IPS-18a (cell line): ENCODE results near the gene NMNAT2.

Experiments used
- H3K27ac ChIP-seq: one replicate; pipeline ENCODE4 v1.5.1; 2013; ENCODE audit warnings: low read length
- H3K27me3 ChIP-seq: one replicate; pipeline ENCODE4 v1.6.1; 2013; ENCODE audit warnings: mild to moderate bottlenecking, low read length; ENCODE audit not compliant: control insufficient read depth, insufficient read depth
- H3K36me3 ChIP-seq: one replicate; pipeline ENCODE4 v1.6.1; 2013; ENCODE audit warnings: low read depth, low read length; ENCODE audit not compliant: control insufficient read depth
- H3K4me1 ChIP-seq: one replicate; pipeline ENCODE4 v1.6.1; 2013; ENCODE audit warnings: low read depth, low read length; ENCODE audit not compliant: control insufficient read depth
- H3K4me3 ChIP-seq: one replicate; pipeline ENCODE4 v1.5.1; 2013; ENCODE audit warnings: low read length
- H3K9ac ChIP-seq: one replicate; pipeline ENCODE4 v1.6.1; 2013; ENCODE audit warnings: mild to moderate bottlenecking, low read length, moderate library complexity
- H3K9me3 ChIP-seq: one replicate; pipeline ENCODE4 v1.6.1; 2013; ENCODE audit warnings: low read depth, low read length; ENCODE audit not compliant: control insufficient read depth

NMNAT2 gene

DNA sequence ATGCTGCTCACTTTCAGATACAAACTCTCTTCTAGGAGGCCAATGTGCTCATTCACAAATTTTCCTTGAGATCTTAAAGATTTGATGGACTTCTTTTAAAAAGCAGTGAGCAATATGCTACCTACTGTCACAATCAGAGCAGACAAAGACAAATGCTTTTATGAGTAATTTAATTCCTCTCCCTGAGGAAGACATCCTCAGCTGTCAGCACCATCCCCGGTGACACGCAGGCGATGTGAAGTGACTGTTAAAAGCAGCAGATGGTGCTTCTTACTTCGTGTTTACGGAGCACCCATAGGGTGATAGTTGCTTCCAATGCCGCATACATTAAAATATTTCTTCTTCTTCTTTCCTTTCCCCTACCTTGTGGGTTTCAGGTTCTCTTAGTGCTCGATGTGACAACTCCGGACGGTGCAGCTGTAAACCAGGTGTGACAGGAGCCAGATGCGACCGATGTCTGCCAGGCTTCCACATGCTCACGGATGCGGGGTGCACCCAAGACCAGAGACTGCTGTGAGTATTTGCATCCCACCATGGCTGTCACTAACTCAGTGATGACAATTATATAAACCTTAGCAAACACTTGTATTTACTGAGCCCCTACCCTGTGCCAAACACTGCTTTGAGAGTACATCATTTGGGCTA, 203.0 kb downstream of the NMNAT2 start:
- H3K36me3 ChIP-seq: no peaks in the 10 kb centered on the region
- no peaks in the 10 kb centered on the region for H3K9me3 ChIP-seq
- H3K4me3 ChIP-seq: no peak overlapping the region
- no peak overlapping the region for H3K9ac ChIP-seq
- H3K27ac ChIP-seq: no peak overlapping the region
- peaks cover 11% of the 10 kb centered on the region for H3K4me1 ChIP-seq
- H3K27me3 ChIP-seq: no peaks in the 10 kb centered on the region

DNA sequence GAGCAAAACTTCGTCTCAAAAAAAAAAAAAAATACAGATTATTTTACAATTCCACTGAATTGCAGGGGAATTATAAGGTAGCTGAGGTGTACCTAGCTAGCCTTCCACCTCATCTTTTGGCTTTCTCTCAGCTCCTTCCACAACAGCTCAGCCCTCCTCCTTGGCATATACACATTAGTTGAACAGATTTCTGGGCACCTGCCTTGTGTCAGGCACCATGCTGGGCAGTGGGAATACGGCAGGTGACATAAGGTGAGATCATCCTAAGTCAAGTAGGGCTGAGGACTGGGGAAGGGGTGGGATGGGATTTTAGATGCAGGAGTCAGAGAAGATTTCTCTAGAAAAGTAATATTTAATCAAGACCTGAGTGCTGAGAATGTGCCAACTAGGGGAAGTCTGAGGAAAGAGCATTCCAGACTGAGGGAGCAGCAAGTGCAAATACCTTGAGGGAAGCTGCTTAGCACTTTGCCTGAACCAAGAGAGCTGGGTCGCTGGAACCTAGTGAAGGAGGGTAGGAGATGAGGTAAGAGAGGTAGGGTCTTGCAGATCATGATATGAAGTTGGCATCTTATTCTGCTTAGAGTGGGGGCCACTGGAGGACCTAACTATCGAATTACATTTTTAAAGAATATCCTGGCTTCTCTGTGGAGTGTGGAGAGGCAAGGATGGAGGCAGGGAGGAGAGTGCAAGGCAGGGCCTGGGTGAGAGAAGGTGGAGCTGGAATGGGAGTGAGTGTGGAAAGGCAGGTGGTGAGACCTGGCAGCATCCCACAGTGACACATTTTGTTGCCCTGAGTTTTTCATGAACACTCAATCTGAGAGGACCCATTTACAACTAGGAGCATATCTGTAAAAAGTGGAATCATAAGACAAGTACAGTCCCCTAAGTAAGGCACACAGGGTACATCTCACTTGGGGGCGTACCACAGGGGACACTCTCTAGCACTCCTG, 203.9 kb downstream of the NMNAT2 start:
- Histone ChIP-seq H3K27me3 (no peaks in the 10 kb centered on the region), H3K36me3 (no peaks in the 10 kb centered on the region)

DNA sequence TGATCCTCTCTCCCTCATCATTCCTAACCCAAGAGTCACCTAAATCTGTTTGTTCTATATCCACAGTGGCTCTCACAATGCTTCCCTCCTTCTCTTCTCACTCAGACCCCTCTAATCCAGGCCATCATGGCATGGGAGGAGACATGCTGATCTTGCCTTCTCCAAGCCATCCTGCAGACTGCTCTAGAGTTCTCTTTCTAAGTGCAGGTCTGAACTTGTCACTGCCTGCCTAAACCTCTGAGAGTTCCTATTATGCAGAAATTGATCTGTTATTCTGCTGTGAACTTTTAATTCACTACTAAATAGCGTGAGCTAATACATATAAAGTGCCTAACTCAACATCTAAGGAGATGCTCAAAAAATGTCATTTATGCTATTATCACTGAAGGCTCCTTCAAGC, 205.3 kb downstream of the NMNAT2 start:
- no peaks in the 10 kb centered on the region for H3K27me3 ChIP-seq
- no peak overlapping the region for H3K27ac ChIP-seq
- H3K9ac ChIP-seq: no peak overlapping the region
- H3K36me3 ChIP-seq: no peaks in the 10 kb centered on the region
- no peaks in the 10 kb centered on the region for H3K9me3 ChIP-seq
- no peak overlapping the region for H3K4me3 ChIP-seq
- H3K4me1 ChIP-seq: no peaks in the 10 kb centered on the region

More for the DNA sequence above, 203.9 kb downstream of the NMNAT2 start:
- H3K9ac ChIP-seq: no peak overlapping the region
- no peaks in the 10 kb centered on the region for H3K9me3 ChIP-seq
- H3K4me3 ChIP-seq: no peak overlapping the region
- no peak overlapping the region for H3K27ac ChIP-seq
- H3K4me1 ChIP-seq: peaks cover 11% of the 10 kb centered on the region

DNA sequence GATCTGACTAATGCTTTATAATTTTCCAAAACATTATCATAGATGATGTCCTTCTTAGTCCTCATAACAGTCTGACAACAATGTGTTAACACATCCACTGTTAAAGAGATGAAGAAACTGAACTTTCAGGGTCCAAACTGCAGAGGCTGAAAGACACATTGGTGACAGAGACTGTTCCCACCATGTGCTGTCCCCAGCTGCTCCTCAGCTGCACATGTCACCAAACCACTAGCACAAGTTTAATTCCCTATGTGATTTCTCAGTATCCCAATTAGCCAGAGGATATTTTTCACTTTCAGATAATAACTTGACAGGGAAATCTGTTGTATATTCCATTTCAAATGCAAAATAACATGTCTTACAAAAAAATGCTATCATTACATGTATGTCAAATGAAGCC, 207.5 kb downstream of the NMNAT2 start:
- Histone ChIP-seq H3K36me3 (no peaks in the 10 kb centered on the region), H3K4me3 (no peak overlapping the region), H3K27me3 (no peaks in the 10 kb centered on the region), H3K27ac (no peak overlapping the region), H3K4me1 (no peaks in the 10 kb centered on the region), H3K9me3 (no peaks in the 10 kb centered on the region), H3K9ac (no peak overlapping the region)

DNA sequence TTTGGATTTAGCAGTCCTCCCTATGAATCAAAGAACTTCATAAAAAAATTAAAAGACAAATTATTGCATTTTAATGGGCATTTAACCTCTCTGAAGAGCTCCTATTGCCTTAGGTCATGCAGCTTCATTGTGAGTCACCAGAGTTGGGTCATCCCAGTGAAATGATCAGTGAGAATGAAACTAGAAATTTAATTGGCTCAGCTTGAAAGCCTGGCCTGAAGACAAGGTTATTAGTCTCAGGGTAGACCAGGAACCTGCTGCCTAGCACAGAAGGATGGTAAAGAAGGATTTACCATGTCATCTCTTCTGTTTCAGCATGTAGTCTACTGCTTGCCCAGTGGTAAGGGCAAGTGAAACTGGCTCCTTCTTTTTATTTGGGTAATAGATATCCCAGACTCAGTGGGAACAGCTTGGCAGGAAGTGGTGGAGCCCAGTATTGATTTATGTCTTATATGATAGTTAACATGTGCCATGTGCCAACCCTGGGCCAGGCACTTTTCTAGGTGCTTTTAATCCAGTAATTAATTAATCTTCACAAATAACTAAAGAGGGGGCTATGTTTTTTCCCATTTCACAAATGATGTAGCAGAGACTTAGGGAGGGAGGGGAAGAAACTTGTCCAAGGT, 208.5 kb downstream of the NMNAT2 start:
- Histone ChIP-seq H3K9ac (no peak overlapping the region), H3K9me3 (no peaks in the 10 kb centered on the region), H3K4me1 (no peaks in the 10 kb centered on the region), H3K4me3 (no peak overlapping the region), H3K36me3 (no peaks in the 10 kb centered on the region), H3K27ac (no peak overlapping the region), H3K27me3 (no peaks in the 10 kb centered on the region)

DNA sequence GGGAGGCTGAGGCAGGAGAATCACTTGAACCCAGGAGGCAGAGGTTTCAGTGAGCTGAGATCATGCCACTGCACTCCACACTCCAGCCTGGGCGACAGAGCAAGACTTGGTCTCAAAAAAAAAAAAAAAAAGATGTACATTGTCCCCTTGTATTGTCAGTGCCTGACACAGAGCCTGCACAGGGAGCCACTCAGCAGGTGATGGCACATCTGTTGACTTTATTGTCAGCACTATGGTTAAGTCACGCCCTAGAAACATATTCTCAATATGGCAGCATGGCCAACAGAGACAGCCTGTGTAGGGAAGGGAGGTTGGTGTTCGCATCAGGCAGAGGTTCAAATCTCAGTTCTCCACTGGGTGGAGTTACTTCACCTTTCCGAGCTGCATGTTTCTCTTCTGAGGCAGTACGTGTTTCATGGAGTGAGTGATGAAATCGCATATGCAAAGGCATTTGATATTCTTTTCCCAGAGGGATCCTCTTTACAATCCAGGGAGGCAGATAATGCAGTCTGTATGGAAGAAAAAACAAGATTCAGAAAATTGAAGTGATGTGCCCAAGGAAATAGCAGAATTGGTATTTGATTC, 211.6 kb downstream of the NMNAT2 start:
- H3K27me3 ChIP-seq: no peaks in the 10 kb centered on the region
- H3K4me3 ChIP-seq: no peak overlapping the region
- H3K27ac ChIP-seq: no peak overlapping the region
- H3K4me1 ChIP-seq: no peaks in the 10 kb centered on the region
- H3K9ac ChIP-seq: no peak overlapping the region
- no peaks in the 10 kb centered on the region for H3K9me3 ChIP-seq
- no peaks in the 10 kb centered on the region for H3K36me3 ChIP-seq

DNA sequence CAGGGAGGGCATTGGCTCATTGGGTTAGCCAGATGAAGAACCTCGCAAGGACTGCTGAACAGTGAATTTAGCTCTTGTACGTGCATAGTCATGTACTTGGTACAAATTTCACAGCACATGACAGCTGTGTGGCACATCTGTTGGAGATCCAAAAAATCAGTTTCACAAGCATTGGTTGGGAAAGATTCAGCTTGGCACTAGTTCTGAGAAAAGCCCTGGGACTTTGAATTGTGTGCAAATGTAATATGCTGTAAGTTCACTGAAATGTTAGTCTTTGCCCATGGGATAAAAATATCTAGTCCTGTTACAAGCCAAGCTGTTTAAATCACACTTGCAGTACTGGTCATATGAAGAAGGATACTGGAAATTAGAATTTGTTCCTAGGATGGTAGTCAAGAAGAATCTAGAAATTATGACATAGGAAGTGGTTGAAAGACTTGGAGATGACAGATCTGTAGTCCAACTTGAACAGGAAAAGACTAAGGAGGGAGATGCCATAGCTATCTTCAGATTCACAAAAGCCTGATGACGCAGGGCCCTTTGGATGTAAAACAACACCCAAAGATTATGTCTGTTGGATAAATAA, 212.9 kb downstream of the NMNAT2 start:
- no peaks in the 10 kb centered on the region for H3K27me3 ChIP-seq
- no peak overlapping the region for H3K4me3 ChIP-seq
- no peak overlapping the region for H3K9ac ChIP-seq
- no peaks in the 10 kb centered on the region for H3K36me3 ChIP-seq
- H3K9me3 ChIP-seq: no peaks in the 10 kb centered on the region
- no peak overlapping the region for H3K27ac ChIP-seq
- H3K4me1 ChIP-seq: no peaks in the 10 kb centered on the region

DNA sequence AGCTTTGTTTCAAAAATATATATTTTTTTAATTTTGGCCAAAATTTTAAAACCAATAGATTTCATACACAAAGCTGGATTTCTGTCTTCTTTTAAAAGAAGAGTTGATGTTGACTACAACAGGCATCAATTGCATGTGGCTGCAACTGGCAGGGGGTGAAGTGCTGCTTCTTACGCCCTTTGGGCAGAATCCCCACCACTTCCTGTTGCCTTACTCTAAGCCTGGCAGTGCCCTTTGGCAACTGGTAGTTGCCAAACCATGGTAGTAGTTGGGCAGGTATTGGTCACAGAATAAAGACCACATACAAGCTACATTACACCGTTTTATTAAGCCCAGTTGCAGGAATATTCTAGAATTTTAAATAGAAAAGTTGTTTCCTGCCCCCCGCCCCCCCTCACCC, 215.1 kb downstream of the NMNAT2 start:
- Histone ChIP-seq H3K4me1 (no peaks in the 10 kb centered on the region), H3K27me3 (no peaks in the 10 kb centered on the region), H3K4me3 (no peak overlapping the region), H3K36me3 (no peaks in the 10 kb centered on the region), H3K9me3 (no peaks in the 10 kb centered on the region), H3K27ac (no peak overlapping the region), H3K9ac (no peak overlapping the region)

DNA sequence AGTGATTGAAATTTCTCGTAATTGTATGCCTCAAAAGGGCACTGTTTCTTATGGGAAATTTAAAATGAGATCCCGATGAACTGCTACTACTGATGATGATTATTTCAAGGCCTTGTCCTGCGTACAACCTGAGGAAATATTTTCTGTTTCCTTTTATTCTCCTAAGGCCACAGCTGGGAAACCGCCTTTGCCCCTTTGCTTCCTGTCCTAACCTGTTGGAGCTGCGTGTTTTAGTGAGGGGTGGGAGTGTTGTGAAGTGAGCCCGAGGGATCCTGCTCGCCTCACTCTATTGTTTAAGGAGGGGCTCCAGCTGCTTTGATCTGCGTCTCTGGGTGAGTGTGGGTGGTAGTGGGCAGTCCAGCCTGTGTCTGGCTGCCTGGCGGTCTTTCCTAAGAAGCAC, 217.7 kb downstream of the NMNAT2 start:
- no peak overlapping the region for H3K4me3 ChIP-seq
- H3K9me3 ChIP-seq: no peaks in the 10 kb centered on the region
- peaks cover 2% of the 10 kb centered on the region for H3K4me1 ChIP-seq
- H3K27me3 ChIP-seq: no peaks in the 10 kb centered on the region
- H3K9ac ChIP-seq: no peak overlapping the region
- H3K27ac ChIP-seq: no peak overlapping the region
- no peaks in the 10 kb centered on the region for H3K36me3 ChIP-seq

DNA sequence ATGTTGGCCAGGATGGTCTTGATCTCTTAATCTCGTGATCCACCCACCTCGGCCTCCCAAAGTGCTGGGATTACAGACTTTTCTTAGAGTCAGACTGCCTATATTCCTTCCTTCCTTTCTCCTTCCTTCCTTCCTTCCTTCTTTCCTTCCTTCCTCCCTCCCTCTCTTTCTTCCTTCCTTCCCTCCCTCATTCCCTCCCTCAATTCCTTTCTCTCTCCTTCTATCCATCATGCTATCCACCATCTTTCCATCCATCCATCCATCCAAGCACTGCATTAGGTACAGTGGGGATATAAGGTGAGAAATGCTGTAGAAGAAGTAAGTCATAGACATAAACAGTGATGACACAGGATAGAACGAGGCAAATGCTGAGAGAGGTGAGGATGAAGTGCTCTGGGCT, 218.9 kb downstream of the NMNAT2 start:
- H3K27me3 ChIP-seq: no peaks in the 10 kb centered on the region
- peaks cover 14% of the 10 kb centered on the region for H3K4me1 ChIP-seq
- H3K4me3 ChIP-seq: no peak overlapping the region
- no peak overlapping the region for H3K27ac ChIP-seq
- no peak overlapping the region for H3K9ac ChIP-seq
- no peaks in the 10 kb centered on the region for H3K9me3 ChIP-seq
- H3K36me3 ChIP-seq: no peaks in the 10 kb centered on the region

DNA sequence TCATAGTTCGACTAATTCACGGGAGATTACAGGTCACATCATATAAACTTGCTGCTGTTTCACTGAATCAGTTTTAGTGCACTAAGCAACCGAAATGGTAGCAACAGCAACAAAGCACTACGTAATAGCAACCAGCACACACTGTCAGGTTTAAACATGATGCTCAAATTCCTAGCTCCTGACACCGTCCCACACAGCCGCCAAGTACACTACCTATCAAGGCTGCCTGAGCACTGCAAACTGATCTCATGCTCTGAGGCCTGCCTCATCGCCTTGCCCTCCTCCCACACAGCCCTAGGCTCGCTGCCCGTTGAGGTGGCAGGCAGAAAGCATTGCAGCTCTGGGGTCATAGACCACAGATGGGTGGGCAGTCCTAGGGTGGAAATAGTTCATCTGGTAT, 219.7 kb downstream of the NMNAT2 start:
- no peaks in the 10 kb centered on the region for H3K9me3 ChIP-seq
- peaks cover 19% of the 10 kb centered on the region for H3K4me1 ChIP-seq
- H3K36me3 ChIP-seq: no peaks in the 10 kb centered on the region
- H3K27me3 ChIP-seq: no peaks in the 10 kb centered on the region
- H3K4me3 ChIP-seq: no peak overlapping the region
- H3K9ac ChIP-seq: no peak overlapping the region
- H3K27ac ChIP-seq: no peak overlapping the region
